ENCODE data around the gene C1QTNF7.

Gene C1QTNF7

GRCh38 chr4:15434091-15434490 is 6.3 kb downstream of the C1QTNF7 start:
- no peak overlapping the region for H3K4me3 ChIP-seq (ENCODE audit: low read depth, low read length)
- DNase-seq (ENCODE audit: low read depth), result no peak
- in situ Hi-C loops (cut with HindIII; ENCODE audit: low sequenced_read_pairs), result no loop called here
- TF ChIP-seq CTCF (IDR thresholded peaks at IDR 0.05; ENCODE audit: low read depth, low read length, missing control alignments), result no peak

GRCh38 chr4:15434676-15435075 is 6.8 kb downstream of the C1QTNF7 start:
- H3K4me3 ChIP-seq (ENCODE audit: low read depth, low read length), result no peak overlapping the region
- no peak for DNase-seq (ENCODE audit: low read depth)
- in situ Hi-C loops (cut with HindIII; ENCODE audit: low sequenced_read_pairs), result no loop called here
- TF ChIP-seq CTCF (IDR thresholded peaks at IDR 0.05; ENCODE audit: low read depth, low read length, missing control alignments), result no peak

GRCh38 chr4:15436513-15436912 is 8.7 kb downstream of the C1QTNF7 start:
- no peak overlapping the region for H3K4me3 ChIP-seq (ENCODE audit: low read depth, low read length)
- in situ Hi-C loops (cut with HindIII; ENCODE audit: low sequenced_read_pairs), result no loop called here
- TF ChIP-seq CTCF (IDR thresholded peaks at IDR 0.05; ENCODE audit: low read depth, low read length, missing control alignments), result no peak
- DNase-seq (ENCODE audit: low read depth), result peak; percentile 42

GRCh38 chr4:15438939-15439524 is 11.2 kb downstream of the C1QTNF7 start:
- no peak for DNase-seq (ENCODE audit: low read depth)
- no peak overlapping the region for H3K4me3 ChIP-seq (ENCODE audit: low read depth, low read length)
- TF ChIP-seq CTCF (IDR thresholded peaks at IDR 0.05; ENCODE audit: low read depth, low read length, missing control alignments), result no peak
- in situ Hi-C loops (cut with HindIII; ENCODE audit: low sequenced_read_pairs), result no loop called here

GRCh38 chr4:15443371-15444160 is 15.7 kb downstream of the C1QTNF7 start:
- in situ Hi-C loops (cut with HindIII; ENCODE audit: low sequenced_read_pairs), result no loop called here
- TF ChIP-seq CTCF (IDR thresholded peaks at IDR 0.05; ENCODE audit: low read depth, low read length, missing control alignments), result no peak
- H3K4me3 ChIP-seq (ENCODE audit: low read depth, low read length), result no peak overlapping the region
- no peak for DNase-seq (ENCODE audit: low read depth)

- no peak for DNase-seq (ENCODE audit: low read depth)
- no peak for TF ChIP-seq CTCF (IDR thresholded peaks at IDR 0.05; ENCODE audit: low read depth, low read length, missing control alignments)
- in situ Hi-C loops (cut with HindIII; ENCODE audit: low sequenced_read_pairs), result no loop called here
- H3K4me3 ChIP-seq (ENCODE audit: low read depth, low read length), result no peak overlapping the region
Observed at GRCh38 chr4:15444276-15444675, 16.4 kb downstream of the C1QTNF7 start.
